Activated CD4-positive, alpha-beta T cell treated with anti-CD3 and anti-CD28 coated beads for 4 hours (primary cell): ENCODE data around the gene CDKN3.
A peak's percentile ranks its signal among the peaks of the same experiment; 100 is the strongest.
"Not testable (repeated sequence)": the region's sequence is repeated elsewhere in the genome, so short reads cannot be mapped to it uniquely, and the experiment has no call there.

Source experiments
- DNase-seq, 2 donors: peaks; one replicate each; pipeline ENCODE4 v3.0.0-alpha.2; 2020

Gene CDKN3

GRCh38 chr14:54425068-54425467, 28.3 kb downstream of the CDKN3 start:
- no peak for DNase-seq

- no peak for DNase-seq
Measured at GRCh38 chr14:54425537-54426274, 28.9 kb downstream of the CDKN3 start.

GRCh38 chr14:54427871-54428270, 31.1 kb downstream of the CDKN3 start:
- DNase-seq: no peak

GRCh38 chr14:54428527-54428926, 31.7 kb downstream of the CDKN3 start:
- DNase-seq: no peak

GRCh38 chr14:54435500-54435981, 38.7 kb downstream of the CDKN3 start:
- DNase-seq: peak in 1 of 2 donors; percentile 3

GRCh38 chr14:54437954-54438353, 41.1 kb downstream of the CDKN3 start:
- DNase-seq: not testable (repeated sequence)

GRCh38 chr14:54438703-54439102, 41.9 kb downstream of the CDKN3 start:
- DNase-seq: no peak

GRCh38 chr14:54440037-54440436, 43.2 kb downstream of the CDKN3 start:
- DNase-seq: no peak

- no peak for DNase-seq
Measured at GRCh38 chr14:54440476-54440872, 43.7 kb downstream of the CDKN3 start.

- peak; percentile 90 to 92 for DNase-seq
Measured at GRCh38 chr14:54440873-54441868, 44.4 kb downstream of the CDKN3 start, which contains the start of gene CNIH1. TSS of gene CNIH1 (minus strand) at chr14:54441374. CDS start at chr14:54441327, 47 bp downstream.

GRCh38 chr14:54442961-54443360, 46.2 kb downstream of the CDKN3 start:
- DNase-seq: not testable (repeated sequence)

GRCh38 chr14:54443981-54444380, 47.2 kb downstream of the CDKN3 start:
- DNase-seq: no peak

GRCh38 chr14:54444681-54445080, 47.9 kb downstream of the CDKN3 start:
- no peak for DNase-seq

GRCh38 chr14:54446161-54446693, 49.4 kb downstream of the CDKN3 start:
- no peak for DNase-seq

GRCh38 chr14:54447231-54447692, 50.5 kb downstream of the CDKN3 start:
- no peak for DNase-seq

- no peak for DNase-seq
Measured at GRCh38 chr14:54450535-54450934, 53.7 kb downstream of the CDKN3 start.

GRCh38 chr14:54451121-54451601, 54.4 kb downstream of the CDKN3 start:
- no peak for DNase-seq

GRCh38 chr14:54451961-54452360, 55.2 kb downstream of the CDKN3 start:
- DNase-seq: no peak

GRCh38 chr14:54453252-54453651, 56.4 kb downstream of the CDKN3 start:
- no peak for DNase-seq

- DNase-seq: not testable (repeated sequence)
Measured at GRCh38 chr14:54453990-54454389, 57.2 kb downstream of the CDKN3 start.

GRCh38 chr14:54455363-54455762, 58.6 kb downstream of the CDKN3 start:
- no peak for DNase-seq

- DNase-seq: not testable (repeated sequence)
Measured at GRCh38 chr14:54456820-54457608, 60.2 kb downstream of the CDKN3 start.
